ENCODE measurements around the gene ESYT2. TPM values are rescaled to one million over a fixed set of nuclear protein-coding genes. Genes with fewer than 3 reads are reported as not detected.

ESYT2 gene
- total and polyA plus RNA-seq, 9 of the 15 experiments (the other 6 are each of a cell fraction or from before 2014, with no cell fraction given), result 5.8 to 86.9 (median 64.7) TPM

- TF ChIP-seq NR2F6 (CRISPR knock-in tag; IDR thresholded peaks at IDR 0.05) (peak; percentile 89; the same call in 1 of the 2 replicates), RFX5 (IDR thresholded peaks at IDR 0.05; ENCODE audit: low read depth, low read length) (peak; percentile 74), BMI1 (IDR thresholded peaks at IDR 0.05; ENCODE audit: low read length) (no peak), RBM15 (IDR thresholded peaks at IDR 0.05; ENCODE audit: insufficient read depth, low read length) (no peak), HDAC3 (IDR thresholded peaks at IDR 0.05; ENCODE audit: borderline replicate concordance, partially characterized antibody) (peak; percentile 52), PML (IDR thresholded peaks at IDR 0.05; ENCODE audit: low read length) (peak; percentile 92), SREBF1 (IDR thresholded peaks at IDR 0.05; ENCODE audit: borderline replicate concordance, low read depth, low read length) (no peak), ZNF436 (CRISPR knock-in tag; IDR thresholded peaks at IDR 0.05) (no peak; the same call in 1 of the 2 replicates), PTRF (tag; IDR thresholded peaks at IDR 0.05) (no peak), WHSC1 (IDR thresholded peaks at IDR 0.05; ENCODE audit: low read length) (peak; percentile 31), SAFB (IDR thresholded peaks at IDR 0.05; ENCODE audit: borderline replicate concordance, low read depth, low read length) (peak; percentile 99), SMARCC2 (IDR thresholded peaks at IDR 0.05; ENCODE audit: low read depth) (peak; percentile 46; the same call in 1 of the 2 replicates), CREB5 (CRISPR knock-in tag; IDR thresholded peaks at IDR 0.05) (no peak), SNIP1 (IDR thresholded peaks at IDR 0.05; ENCODE audit: low read depth) (no peak), ZNF445 (CRISPR knock-in tag; IDR thresholded peaks at IDR 0.05; ENCODE audit: low read depth) (no peak), RNF219 (CRISPR knock-in tag; IDR thresholded peaks at IDR 0.05) (no peak), JUNB (CRISPR knock-in tag; conservative IDR thresholded peaks at IDR 0.05) (peak; percentile 99), U2AF1 (optimal IDR thresholded peaks at IDR 0.05; ENCODE audit: low read depth, low read length) (peak; percentile 95), FOXP4 (CRISPR knock-in tag; IDR thresholded peaks at IDR 0.05; ENCODE audit: borderline replicate concordance) (no peak; the same call in 1 of the 2 replicates)
Observed at GRCh38 chr7:158829342-158830210, at the start of gene ESYT2 (continued).

All from K562 (cell line).